ENCODE data around the gene KLHL3.

KLHL3 gene

DNA sequence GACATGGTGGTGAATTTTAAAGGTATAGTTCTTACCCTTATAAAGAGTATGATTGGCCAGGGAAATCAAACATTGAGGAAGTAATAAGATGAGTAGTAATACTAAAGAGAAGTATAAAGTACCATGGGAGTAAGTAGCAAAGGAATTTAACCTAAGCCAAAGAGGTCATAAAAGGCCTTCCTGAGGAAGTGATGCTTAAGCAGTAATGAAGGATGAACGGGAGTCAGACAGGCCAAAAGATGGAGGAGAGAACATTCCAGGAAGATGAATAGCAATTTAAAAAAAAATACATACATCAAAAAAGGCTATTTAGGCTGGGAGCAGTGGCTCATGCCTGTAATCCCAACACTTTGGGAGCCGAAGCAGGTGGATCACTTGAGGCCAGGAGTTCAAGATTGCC is 29.0 kb downstream of the KLHL3 start:
- DNase-seq: no peak

DNA sequence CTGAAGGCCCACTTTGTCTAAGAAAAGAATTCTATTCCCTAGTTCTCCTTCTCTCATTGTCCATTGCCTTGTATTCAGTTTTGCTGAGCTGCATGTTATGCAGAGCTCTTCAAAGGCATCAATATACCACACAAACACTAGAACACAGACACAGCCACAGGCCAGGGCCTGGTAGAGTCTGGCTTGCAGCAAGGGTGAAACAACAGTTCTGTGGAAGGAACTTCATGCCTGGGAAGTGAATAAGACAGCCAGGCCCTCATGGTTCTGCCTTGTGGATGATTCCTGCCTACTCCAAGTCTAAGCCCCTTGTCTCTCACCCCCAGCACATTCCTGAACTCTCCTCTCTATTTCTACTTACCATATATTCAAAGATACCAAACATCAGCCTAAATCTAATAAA is 30.8 kb downstream of the KLHL3 start:
- DNase-seq: no peak

DNA sequence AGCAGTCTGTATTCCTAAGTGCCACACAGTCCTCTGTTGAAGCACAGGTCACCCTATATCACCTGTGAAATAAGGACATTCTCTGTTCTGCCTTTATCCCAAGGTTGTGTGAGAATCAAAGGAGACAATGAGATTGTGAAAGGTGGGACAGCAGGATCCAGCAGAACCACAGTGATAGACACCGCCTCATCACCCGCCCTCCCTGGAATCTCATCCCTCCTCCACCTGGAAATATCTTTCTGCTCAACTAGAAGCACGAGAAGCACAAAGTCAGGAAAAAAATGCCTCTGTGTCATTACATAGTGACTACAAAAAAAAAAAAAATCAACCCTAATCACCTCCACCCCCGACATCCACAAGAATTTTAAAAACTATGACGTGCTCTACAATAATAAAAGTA is 32.3 kb downstream of the KLHL3 start:
- no peak for DNase-seq

DNA sequence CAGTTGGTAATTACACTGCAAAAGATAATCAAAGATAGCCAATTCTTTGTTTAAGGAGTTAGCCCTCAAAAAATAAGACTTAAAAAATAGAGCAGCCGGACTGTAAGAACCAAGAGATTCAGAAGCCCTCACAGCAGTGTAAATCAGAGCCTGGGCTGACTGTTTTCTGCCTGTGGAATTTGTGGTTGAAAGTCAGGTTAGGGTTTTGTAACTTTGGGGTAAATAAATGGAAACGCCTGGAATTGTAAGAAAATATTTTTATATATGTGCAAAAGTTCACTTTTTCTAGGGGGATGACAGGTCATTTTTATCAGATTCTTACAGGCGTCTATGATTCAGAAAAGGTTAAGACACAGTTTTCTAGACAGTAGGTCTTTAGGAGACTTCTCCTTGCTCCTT is 35.6 kb downstream of the KLHL3 start:
- no peak for DNase-seq

DNA sequence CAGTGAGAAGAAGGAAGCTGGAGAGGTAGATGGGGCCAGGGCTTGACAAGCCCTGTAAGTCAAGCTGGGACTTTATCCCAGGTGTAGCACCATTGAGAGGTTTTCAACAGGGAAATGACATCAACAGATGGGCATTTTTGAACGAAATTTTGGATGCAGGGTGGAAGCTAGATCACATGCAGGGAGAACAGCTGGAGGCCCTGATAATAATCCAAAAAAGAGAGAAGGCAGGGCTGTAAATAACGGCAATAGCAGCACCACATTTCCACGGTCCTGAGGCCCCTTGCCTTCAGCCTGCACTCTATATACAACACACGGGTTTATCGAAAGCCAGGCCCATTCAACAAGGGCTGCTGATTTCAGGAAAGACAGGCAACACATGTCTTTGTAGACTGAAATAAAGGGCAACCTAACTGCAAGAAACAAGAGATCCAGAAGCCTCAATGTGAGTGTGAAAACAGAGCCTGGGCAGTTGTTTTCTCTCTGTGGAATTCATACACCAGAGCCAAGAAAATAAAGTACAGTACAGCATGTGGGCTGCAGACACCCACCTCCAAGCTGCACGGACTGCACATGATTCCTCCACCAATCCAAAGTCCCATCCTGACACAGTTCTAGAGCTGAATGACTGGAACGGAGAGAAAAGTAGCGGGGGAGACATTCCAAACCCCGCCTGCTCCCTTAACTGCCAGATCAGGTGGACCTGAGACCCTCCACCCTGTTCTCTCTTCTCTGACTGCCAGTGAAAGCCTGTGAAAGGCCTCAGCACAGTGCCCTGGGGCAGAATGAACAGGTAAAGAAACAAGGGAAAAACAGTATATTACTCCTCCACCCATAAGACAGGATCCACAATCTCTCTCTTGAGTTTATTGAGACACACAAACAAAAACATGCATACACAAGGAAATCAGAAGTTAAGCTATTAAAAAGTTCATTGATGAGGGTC is 36.3 kb downstream of the KLHL3 start:
- DNase-seq: no peak

DNA sequence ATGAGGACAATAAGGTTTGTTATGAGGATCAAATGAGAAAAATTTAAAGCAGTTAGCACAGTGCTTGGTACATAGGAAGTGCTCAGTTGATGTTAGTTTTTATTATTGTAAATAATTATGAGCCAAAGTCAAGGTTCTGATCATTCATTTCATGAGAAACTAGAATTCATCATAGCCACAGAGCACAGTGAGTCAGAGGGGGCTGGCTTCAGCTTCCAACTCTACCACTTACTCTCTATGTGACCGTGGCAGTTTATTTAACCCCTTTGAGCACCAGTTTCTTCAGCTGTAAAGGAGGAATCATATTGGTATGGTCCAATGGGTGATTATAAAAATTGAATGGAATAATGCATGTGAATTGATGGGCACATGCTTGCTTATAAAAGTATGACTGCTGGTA is 39.4 kb downstream of the KLHL3 start:
- DNase-seq: no peak

DNA sequence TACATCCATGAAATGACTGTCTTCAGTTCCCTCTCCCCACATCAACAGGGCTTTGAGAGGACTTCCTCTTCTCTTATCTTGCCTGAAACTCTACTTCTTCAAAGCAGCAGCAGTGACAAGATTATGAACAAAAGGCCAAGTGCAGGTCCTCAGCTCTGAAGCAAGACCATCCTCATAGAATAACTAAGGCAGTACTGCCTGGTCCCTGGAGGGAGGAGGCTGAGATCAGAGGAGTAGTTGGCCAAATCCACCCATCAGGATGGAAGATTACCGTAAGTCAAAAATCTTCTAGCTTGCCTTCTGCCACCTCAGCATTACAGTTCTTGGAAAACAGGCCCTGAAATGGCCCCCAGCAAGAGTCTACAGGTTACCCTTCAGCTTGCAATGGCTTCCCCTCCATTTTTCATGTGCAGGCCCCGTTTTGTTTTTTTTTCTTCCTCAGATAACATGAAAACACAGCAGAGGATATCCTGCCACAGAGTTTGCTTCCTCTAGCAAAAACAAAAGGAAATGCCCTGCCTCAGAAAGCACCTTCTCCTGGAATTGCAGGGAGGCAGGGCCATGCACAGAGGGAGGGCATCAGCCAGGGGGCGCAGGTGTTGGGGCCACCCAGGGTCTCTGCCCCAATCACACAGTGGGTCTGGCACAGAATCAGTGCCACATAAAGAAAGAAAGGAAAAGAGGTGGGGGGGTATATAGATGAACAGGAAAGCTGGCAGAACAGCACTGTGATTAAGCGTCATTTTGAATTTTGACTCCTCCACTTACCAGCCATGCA is 40.0 kb downstream of the KLHL3 start:
- DNase-seq: peak; percentile 10 to 73 (median 48)

DNA sequence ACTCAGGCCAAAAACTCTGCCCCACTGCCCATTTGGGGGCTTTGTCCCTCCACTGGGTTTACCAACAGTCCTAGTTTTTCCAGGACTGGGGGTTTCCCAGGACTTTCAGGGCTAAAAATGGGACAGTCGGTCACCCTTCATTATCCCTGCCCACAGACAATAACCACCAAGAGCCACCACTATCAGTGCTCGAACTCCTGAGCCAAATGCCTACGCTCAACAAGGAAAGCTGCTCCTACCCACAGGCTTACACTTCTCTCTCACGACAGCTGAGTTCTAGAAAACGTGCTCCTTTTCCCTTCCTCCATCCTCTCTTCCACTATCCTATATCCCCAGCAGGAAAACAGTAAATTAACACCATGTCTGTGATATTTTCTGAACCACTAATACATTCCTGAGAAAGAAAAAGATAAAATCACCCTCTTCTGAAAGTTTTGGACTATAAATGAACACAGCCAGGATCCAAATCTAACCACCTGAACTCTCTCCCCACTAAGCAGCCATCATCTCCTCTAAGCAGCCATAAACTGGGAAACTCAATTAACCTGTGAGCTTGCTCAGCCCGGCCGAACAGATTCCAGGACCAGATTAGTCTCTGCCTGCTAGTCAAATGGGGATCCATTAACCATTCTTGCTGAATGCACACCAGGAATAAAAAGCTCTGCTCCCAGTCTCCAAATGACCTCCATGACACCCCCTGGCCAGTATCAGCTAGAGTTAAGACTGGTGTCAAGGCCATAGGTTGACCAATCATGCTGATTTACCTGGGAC is 41.8 kb downstream of the KLHL3 start:
- no peak for DNase-seq

DNA sequence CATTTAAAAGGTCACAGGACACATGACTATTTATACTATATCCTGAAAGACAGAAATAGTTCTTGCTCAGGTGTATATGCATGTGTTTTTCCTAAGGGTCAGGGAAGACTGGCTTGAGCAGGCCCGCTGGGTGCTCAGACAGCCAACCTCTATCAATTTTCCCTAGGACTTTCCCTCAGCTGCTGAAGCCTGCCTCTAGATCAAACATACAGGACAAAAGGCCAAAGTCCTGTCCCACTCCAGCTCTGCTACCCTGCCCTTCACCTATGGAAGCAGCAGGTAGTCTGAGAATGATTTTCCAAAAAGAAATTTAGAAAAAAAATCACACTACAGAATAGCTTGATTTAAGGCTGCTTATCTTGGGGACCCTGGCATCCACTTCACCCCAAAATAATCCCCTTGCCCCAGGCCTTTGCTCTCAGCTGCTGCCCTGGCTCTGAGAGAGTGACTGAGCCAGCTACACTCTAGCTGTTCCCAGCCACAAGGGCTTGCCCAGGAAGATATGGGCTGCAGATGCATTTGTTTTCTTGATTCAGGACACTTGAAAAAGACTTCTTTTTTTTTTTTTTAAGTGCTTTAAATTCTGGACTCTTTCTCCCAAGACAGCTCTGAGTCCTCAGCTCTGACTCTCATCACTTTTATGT is 42.5 kb downstream of the KLHL3 start:
- DNase-seq: no peak

DNA sequence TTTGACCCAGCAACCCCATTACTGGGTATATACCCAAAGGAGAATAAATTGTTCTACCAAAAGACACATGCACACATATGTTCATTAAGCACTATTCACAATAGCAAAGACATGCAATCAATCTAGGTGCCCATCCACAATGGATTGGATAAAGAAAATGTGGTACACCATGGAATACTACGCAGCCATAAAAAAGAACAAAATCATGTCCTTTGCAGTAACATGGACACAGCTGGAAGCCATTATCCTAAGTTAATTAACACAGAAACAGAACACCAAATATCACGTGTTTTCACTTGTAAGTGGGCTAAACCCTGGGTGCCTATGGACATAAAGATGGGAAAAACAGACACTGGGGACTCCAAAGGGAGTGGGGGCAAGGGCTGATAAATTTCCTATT is 46.6 kb downstream of the KLHL3 start:
- DNase-seq: no peak

DNA sequence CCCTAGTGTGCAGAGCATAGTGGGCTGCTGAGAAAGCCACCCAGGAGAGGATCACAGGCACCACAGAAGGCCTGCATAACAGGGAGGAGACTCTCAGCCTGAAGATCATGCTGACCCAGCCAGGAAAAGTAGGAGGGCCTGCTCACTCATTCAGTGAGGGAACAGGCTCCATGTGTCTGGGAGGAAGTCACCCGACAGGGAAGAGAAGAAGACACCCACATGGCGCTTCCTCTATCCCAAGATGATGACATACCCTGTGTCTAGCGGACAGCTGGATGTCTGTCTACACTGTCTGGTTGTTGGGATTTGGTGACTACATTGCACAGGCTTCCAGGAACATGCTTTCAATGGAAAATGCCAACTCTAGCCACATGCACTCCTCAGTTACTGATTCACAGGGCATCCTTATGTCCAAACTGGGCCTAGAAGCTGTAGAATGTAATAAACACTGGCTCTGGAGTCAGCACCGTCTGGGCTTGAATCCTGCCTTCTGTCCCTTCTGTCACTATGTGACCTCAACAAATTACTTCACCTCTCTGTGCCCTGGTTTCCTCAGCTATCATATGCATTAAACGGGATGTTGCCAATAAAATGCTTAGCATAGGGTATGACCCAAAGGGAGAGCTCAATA is 47.6 kb downstream of the KLHL3 start:
- DNase-seq: no peak

DNA sequence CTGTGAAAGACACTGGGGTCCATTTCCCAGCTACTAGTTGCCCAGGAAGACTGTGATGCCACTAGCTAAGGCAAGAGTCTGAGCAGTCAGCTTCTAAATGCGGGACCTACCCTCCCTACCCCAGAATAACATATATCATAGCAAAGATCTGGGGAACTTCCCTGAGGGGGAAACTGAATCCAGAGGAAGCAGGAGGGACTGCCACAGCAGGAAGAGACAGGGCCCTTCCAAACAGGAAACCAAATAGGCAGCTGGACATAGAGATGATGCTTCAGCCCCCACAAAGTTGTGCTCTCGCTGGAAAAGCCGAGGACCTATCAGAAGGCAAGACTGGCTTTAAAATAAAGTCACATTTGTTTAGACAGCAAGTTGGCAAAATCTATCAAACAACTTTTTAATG is 51.1 kb downstream of the KLHL3 start:
- no peak for DNase-seq

DNA sequence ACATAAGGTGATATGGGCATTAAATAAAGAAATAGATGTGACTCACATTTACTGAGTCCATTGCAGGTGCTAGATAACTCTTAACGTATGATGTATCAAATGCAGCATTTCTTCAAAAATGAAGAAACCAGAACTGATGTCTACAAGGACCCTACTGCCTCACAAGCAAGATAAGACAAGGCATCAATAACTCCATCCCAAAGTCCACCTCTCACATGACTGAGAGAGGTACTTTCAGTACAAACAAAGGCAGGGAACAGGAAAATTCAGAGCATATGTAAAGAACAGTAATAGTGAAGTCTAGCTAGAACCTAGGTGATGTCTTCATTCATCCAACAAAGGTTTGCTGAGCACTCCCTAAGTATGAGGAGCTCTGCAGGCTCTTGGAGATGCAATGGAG is 54.7 kb downstream of the KLHL3 start:
- DNase-seq: no peak

DNA sequence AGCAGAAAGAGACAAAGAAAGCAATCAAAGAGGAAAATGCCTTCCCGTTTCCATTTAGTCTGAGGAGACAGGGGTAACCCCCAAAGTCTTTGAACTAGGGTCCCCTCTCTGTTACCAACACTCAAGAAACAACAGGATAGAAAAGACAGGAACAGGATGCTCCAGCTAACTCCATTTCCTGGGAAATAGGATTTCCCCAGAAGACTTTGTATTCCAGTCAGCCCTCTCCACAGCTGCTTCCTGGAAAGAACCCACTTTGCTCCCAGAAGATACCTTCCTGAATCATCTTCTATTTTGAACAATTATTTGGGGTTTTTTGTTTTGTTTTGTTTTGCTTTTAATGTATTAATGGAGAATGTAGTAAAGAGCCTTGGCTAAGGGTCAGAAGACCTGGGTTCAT is 56.0 kb downstream of the KLHL3 start:
- no peak for DNase-seq

DNA sequence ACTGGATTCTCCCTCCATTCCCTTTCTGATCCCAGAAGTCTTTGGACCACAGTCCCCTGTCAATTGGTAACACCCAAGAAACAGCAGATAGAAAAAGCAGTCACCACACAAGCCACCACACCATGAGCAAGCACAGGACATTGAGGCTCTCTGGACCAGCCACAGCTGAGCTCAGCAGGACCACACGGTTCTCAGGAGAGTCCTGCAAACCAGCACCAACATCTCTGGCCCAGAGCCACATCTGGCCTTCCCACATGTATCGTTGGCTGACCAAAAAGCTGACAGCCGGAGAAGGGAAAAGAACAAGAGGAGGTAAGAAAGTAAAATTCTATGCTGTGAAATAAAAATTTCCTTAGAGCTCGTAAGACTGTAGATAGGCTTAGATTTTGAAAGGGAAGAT is 56.7 kb downstream of the KLHL3 start:
- no peak for DNase-seq

DNA sequence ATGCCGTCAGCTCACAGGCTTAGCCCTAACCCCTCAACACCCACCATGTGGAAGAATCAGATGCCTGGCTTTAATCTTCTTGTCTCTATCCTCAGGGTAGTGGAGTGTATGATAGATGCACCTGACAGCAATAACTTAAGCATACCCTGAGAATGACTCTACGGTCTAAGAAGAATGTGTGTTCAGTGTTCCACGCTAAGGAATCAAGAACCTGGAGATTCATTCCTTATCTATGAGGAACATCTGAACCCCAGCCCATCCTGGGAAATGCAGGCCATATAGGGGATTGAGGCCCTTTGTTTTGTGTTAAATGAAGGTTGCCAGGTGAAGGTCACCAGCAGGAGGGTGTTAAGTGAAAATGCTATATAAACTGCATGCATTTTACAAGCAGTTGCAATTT is 63.0 kb downstream of the KLHL3 start:
- DNase-seq: no peak

DNA sequence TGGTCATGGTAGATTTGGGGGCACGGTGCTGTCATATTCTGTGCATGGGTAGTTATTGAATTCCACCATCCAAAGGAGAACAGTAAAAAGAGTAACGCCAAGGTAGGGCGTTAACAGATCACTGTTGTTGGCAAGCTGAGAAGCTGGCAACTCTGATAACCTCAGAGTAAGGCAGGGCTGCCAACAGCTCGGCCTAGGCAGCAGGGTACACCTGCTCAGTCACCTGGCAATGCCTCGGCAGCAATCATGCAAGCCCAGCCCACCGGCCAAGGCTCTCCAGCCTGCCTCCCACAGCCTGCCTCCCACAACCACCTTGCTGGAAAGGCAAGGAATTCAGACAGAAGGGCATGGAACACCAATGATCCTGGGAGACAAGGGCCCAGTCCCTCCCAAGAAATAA is 63.9 kb downstream of the KLHL3 start:
- DNase-seq: no peak

DNA sequence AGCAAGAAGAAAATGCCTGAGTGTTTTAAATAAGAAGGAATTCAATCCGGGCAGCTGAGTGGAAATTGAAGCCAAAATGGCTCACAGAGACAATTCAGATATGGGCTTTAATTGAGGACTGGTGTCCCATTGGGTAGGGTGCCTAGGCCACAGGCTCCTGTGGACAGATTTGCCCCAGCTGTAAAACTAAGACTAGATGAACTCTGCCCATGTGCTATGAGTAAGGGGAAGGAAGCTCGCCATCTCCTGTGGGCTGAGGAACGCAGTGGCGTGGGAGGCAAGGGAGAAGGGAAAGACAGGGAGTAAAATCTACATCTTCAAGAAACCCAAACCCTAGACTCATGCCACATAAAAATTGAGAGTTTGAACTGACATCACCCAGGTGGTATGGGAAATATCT is 66.1 kb downstream of the KLHL3 start:
- no peak for DNase-seq

DNA sequence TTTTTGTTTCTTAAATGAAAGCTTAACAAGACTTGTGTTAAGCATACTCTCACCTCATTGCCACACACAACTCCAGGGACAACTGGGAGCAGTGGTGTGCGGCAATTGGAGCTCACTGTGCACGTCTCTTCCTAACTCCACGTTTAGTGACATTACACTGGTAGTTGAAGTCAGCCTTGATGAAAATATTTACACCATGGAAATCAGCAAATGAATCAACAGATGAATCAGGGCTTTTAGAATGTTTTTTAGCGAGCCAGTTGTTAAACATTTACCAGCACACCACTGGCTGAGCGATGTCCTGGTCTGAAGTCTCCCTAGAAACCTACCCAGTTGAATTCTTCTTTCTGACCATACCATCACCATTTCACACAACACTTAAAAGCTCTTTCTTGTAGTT is 67.3 kb downstream of the KLHL3 start:
- DNase-seq: no peak

DNA sequence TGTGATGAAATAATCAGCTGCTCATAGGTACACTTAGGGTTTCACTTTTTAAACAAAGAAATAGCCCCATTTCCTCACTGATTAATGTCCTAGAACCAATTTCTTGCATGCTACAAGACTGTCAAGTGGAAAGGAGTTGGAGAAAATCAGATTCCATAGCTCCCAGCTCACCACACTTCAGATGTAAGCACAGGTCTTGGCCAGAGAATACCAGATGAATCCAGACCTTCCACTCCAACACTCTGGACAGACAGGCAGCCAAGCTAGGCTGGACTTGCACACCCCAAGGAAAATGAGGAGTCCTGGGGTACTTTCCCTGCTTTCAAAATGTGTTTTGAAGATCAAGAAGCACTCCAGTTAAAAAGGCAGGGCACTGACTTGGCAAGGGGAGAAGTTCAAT is 68.5 kb downstream of the KLHL3 start:
- no peak for DNase-seq

DNA sequence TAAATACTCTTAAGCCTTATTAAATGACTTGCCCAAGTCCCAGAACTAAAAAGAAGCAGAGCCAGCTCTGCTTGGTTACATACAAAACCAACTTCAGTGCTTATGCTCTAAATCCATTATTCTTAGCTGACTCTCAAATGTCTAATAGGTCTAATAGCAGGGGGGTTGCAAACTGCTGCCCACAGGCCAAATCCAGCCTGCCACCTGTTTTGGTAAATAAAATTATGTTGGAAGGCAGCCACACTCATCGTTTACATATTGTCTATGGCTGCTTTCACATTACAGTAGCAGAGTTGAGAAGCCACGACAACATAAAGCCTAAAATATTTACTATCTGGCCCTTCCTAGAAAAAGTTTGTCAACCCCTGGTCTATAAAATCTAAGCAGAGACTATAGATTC is 69.0 kb downstream of the KLHL3 start:
- DNase-seq: no peak

DNA sequence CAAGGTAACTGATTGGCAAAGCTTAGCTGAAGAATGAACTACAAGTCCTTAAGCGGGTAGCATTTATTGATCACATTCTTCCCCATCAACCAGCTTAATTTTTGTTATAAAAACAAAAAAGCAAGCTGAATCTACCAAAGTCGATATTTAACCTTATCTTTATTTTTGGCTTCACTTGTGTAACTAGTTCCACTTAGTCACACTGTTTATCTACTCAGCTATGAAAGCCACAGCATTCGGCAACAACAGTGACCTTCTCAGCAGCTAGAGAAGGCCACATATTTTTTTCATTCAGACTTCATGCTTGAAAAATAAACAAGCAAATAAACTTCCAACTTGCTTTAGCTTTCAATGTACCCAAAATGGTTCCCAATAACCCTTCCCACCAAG is 69.4 kb downstream of the KLHL3 start:
- no peak for DNase-seq
